Adrenal gland (tissue), 12 donors: ENCODE measurements around the gene NOP56. TPM values are rescaled to one million over a fixed set of nuclear protein-coding genes. Genes with fewer than 3 reads are reported as not detected.
"Not testable (repeated sequence)": the region's sequence is repeated elsewhere in the genome, so short reads cannot be mapped to it uniquely, and the experiment has no call there.

Experiments used
- DNase-seq, 7 donors: peaks; one replicate each; pipeline ENCODE4 v3.0.0-alpha.2; 2019 to 2020
- H3K27ac ChIP-seq, 5 donors: fragments of 200-600 bp; sonication (generic) in 4 of 5; 1 replicate in 3 of 5; 2 replicates in 2 of 5; pipeline versions ENCODE4 v1.5.1 to v1.8.0; 2016 to 2020; ENCODE audit warnings: mild to moderate bottlenecking in 1 of 5
- H3K27me3 ChIP-seq: fragments of 200-600 bp; 2 replicates; pipeline ENCODE4 v1.8.0; 2021
- H3K36me3 ChIP-seq, 2 donors: fragments of 200-600 bp; replicated peaks in 1 of 2; 1 replicate in 1 of 2; 2 replicates in 1 of 2; pipeline versions ENCODE4 v1.5.1 to v1.8.0; 2018 to 2022
- H3K4me1 ChIP-seq, 2 donors: fragments of 200-600 bp; replicated peaks in 1 of 2; 1 replicate in 1 of 2; 2 replicates in 1 of 2; pipeline versions ENCODE4 v1.5.1 to v1.8.0; 2018 to 2021
- H3K4me3 ChIP-seq, 4 donors: fragments of 200-600 bp; sonication (generic) in 3 of 4; one replicate each; pipeline ENCODE4 v1.5.1; 2016 to 2018
- H3K9me3 ChIP-seq, 3 donors: fragments of 200-600 bp; sonication (generic) in 1 of 3; replicated peaks in 1 of 3; 1 replicate in 2 of 3; 2 replicates in 1 of 3; pipeline versions ENCODE4 v1.5.1 to v1.8.0; 2016 to 2021
- CTCF ChIP-seq, 6 experiments: fragments of 450-650 bp in 4 of 6; fragments of 200-600 bp in 2 of 6; sonication (generic) in 1 of 6; IDR thresholded peaks; 1 replicate in 5 of 6; 2 replicates in 1 of 6; pipeline versions ENCODE4 v1.5.1 to v1.8.0; 2016 to 2021; ENCODE audit warnings: antibody characterized with exemption in 6 of 6, mild to moderate bottlenecking in 2 of 6, moderate library complexity in 1 of 6
- POLR2A ChIP-seq, 2 donors: fragments of 450-650 bp; IDR thresholded peaks; one replicate each; pipeline ENCODE4 v1.6.1; 2017; ENCODE audit warnings: antibody characterized with exemption in 2 of 2, mild to moderate bottlenecking in 2 of 2, moderate library complexity in 1 of 2
- WGBS, 4 donors: extraction: QIAGEN DNeasy Blood & Tissue Kit in 2 of 4; methylation state at CpG; one replicate each; pipeline versions ENCODE4 v1.1.5 to v1.1.7; 2013 to 2017; 5-methylcytosine and 5-hydroxymethylcytosine counted together
- intact Hi-C, 2 donors: fragments of 100-400 bp; cut with DNase I; formaldehyde crosslinking; loops; one replicate each; pipeline versions ENCODE4 v1.14.1 to v1.15.0; 2022 to 2023
- polyA plus RNA-seq, 3 donors: library from polyadenylated mRNA; stranded (reverse); fragments of 200-250 nt in 2 of 3; fragments of 350-450 nt in 1 of 3; fragmentation: Illumina TruSeq in 1 of 3; extraction: RNeasy Lipid Tissue Mini Kit (QIAGEN cat#74804) in 1 of 3; gene quantifications; one replicate each; pipeline ENCODE4 v1.2.3, GENCODE V29; 2013 to 2014
- total RNA-seq, 9 donors: library from RNA; depleted of rRNA in 4 of 9; stranded (reverse); fragments of >200 nt in 4 of 9; fragments of 120-200 nt in 1 of 9; fragmentation: NEBNext Ultra II Directional in 1 of 9; extraction: Animal tissue kit (Norgen Biotek cat#: 25700) in 1 of 9; gene quantifications; one replicate each; pipeline versions ENCODE4 v1.1.0 to v1.2.4, GENCODE V29; 2013 to 2023
- donor health status: healthy with polysubstance abuse.
- donor health status: Bipolar disorder and iron deficiency.
- donor health status: DM: yes; HTN: yes; CAD: no.
- donor health status: DM: no; HTN: no; CAD: no.
- donor health status: DM: no; HTN: no; CAD: no.
- donor health status: DM: yes; HTN: yes; CAD: no.

Gene NOP56
- total and polyA plus RNA-seq, 12 donors = 52.5 to 181 (median 91.3) TPM

- Histone ChIP-seq H3K4me1 (no peaks in the 10 kb centered on the region), H3K4me3 (no peak overlapping the region), H3K27me3 (no peaks in the 10 kb centered on the region), H3K9me3 (no peaks in the 10 kb centered on the region), H3K36me3 (no peaks in the 10 kb centered on the region), H3K27ac (no peak overlapping the region)
- intact Hi-C loops = no loop called here
- no peak for TF ChIP-seq CTCF (IDR thresholded peaks at IDR 0.05)
- TF ChIP-seq POLR2A (IDR thresholded peaks at IDR 0.05) = no peak
- no peak for DNase-seq
- 79 to 89% (median 85%) methylated on average over 3 to 4 of the region's 4 CpGs for WGBS, 4 donors
Observed at GRCh38 chr20:2673453-2673852, 21.0 kb downstream of the NOP56 start.

DNA sequence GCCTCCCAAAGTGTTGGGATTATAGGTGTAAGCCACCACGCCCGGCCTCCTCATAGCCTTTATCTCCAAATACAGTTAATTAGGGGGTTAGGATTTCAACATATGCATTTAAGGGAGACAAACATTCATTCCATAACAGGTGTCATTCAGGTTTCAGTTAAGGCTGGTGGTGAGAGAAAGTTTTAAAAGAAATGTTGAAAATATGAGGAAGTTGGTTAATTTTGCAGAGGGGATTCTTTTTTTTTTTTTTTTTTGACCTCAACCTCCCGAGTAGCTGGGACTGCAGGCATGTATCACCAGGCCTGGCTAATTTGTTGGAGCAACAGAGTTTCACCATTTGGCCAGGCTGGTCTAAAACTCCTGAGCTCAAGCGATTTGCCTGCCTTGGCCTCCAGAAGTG is 27.6 kb downstream of the NOP56 start:
- TF ChIP-seq CTCF (IDR thresholded peaks at IDR 0.05) (no peak), POLR2A (IDR thresholded peaks at IDR 0.05) (no peak)
- H3K4me3 ChIP-seq = no peak overlapping the region

GRCh38 chr20:2682040-2682439 is 29.6 kb downstream of the NOP56 start:
- H3K9me3 ChIP-seq, H3K4me3 ChIP-seq, intact Hi-C loops, H3K36me3 ChIP-seq, DNase-seq, H3K27ac ChIP-seq, H3K27me3 ChIP-seq, H3K4me1 ChIP-seq: not testable (repeated sequence)
- WGBS, 4 donors = 60 to 85% (median 77%) methylated on average over 3 of the region's 3 CpGs

More for the DNA sequence above, 27.6 kb downstream of the NOP56 start:
- DNase-seq = no peak
- Histone ChIP-seq H3K4me1 (no peaks in the 10 kb centered on the region), H3K27me3 (no peaks in the 10 kb centered on the region), H3K36me3 (no peaks in the 10 kb centered on the region), H3K27ac (no peak overlapping the region), H3K9me3 (no peaks in the 10 kb centered on the region)
- 62 to 75% (median 73%) methylated on average over 4 of the region's 4 CpGs for WGBS, 4 donors
- intact Hi-C loops = no loop called here

- H3K36me3 ChIP-seq, H3K9me3 ChIP-seq, H3K27ac ChIP-seq, H3K4me1 ChIP-seq, H3K4me3 ChIP-seq, intact Hi-C loops, DNase-seq, H3K27me3 ChIP-seq: not testable (repeated sequence)
- WGBS, 4 donors = 75 to 79% (median 76%) methylated on average over 4 of the region's 4 CpGs
Observed at GRCh38 chr20:2684817-2685216, 32.4 kb downstream of the NOP56 start.

GRCh38 chr20:2687514-2687913 is 35.1 kb downstream of the NOP56 start:
- TF ChIP-seq CTCF (IDR thresholded peaks at IDR 0.05) (no peak), POLR2A (IDR thresholded peaks at IDR 0.05) (no peak)

More at GRCh38 chr20:2687514-2687913, 35.1 kb downstream of the NOP56 start:
- WGBS, 4 donors = 42 to 55% (median 49%) methylated on average over 5 to 6 of the region's 6 CpGs
- Histone ChIP-seq H3K4me3 (no peak overlapping the region), H3K27me3 (peaks cover 4% of the 10 kb centered on the region), H3K9me3 (no peaks in the 10 kb centered on the region), H3K4me1 (peaks cover 0 to 3% of the 10 kb centered on the region in 2 donors), H3K27ac (no peak overlapping the region), H3K36me3 (no peaks in the 10 kb centered on the region)
- intact Hi-C loops = no loop called here
- no peak for DNase-seq
